Stimulated activated CD8-positive, alpha-beta memory T cell treated with anti-CD3 and anti-CD28 coated beads, Interleukin-15, amount 100 ng/mL, for 4 hours (primary cell): ENCODE results near the gene MGAT1.
"Not testable (repeated sequence)": the region's sequence is repeated elsewhere in the genome, so short reads cannot be mapped to it uniquely, and the experiment has no call there.

ENCODE experiments used
- DNase-seq, 2 donors: peaks; one replicate each; pipeline ENCODE4 v3.0.0-alpha.2; 2020; ENCODE audit warnings: low read depth in 2 of 2

Gene MGAT1

GRCh38 chr5:180785794-180786221 lies 16.8 kb downstream of the MGAT1 start:
- no peak for DNase-seq

DNA sequence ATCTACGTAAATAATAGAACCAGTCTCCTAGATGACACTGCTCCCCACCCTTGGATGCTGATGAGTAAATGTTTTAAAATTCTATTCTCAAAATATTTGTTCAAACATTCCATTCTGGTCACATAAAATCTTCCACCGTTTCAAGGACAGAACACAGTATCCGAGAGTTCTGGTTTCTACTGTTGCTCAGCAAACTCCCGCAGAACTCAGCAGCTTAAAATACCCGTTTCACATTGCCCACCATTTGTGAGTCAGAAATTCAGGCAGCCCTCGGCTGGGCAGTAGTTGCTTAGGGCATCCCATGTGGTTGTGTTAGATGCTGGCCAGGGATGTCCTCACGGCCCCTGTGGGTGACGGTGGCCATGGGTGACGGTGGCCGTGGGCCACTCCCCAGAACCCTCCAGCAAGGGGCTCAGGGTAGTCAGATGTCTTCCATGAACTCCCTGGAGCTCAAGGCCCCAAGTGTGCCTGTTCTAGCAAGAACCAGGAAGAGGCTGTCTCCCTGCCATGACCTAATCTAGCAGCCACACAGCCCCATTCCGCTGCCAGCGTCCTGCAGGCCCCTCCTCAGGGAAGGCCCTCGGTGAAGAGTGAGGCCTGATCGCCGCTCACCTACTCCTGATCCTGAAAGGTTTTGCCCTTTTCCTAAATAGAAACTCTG lies 17.4 kb downstream of the MGAT1 start:
- no peak for DNase-seq

- DNase-seq: peak in 1 of 2 donors; percentile 57
Measured at GRCh38 chr5:180784497-180785097, 18.0 kb downstream of the MGAT1 start.

- no peak for DNase-seq
Measured at GRCh38 chr5:180783340-180784052, 19.1 kb downstream of the MGAT1 start.

GRCh38 chr5:180782748-180783147 lies 19.9 kb downstream of the MGAT1 start:
- DNase-seq: no peak

DNA sequence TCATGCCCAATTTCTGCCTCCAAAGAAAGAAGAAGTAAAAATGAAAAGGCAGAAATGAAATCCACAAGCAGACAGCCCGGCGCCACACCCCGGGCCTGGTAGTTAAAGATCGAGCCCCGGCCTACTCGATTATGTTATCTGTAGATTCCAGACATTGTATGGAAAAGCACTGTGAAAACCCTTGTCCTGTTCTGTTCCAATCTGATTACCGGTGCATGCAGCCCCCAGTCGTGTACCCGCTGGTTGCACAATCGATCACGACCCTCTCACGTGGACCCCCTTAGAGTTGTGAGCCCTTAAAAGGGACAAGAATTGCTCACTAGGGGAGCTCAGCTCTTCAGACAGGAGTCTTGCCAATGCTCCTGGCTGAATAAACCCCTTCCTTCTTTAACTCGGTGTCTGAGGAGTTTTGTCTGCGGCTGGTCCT lies 20.7 kb downstream of the MGAT1 start:
- not testable (repeated sequence) for DNase-seq

DNA sequence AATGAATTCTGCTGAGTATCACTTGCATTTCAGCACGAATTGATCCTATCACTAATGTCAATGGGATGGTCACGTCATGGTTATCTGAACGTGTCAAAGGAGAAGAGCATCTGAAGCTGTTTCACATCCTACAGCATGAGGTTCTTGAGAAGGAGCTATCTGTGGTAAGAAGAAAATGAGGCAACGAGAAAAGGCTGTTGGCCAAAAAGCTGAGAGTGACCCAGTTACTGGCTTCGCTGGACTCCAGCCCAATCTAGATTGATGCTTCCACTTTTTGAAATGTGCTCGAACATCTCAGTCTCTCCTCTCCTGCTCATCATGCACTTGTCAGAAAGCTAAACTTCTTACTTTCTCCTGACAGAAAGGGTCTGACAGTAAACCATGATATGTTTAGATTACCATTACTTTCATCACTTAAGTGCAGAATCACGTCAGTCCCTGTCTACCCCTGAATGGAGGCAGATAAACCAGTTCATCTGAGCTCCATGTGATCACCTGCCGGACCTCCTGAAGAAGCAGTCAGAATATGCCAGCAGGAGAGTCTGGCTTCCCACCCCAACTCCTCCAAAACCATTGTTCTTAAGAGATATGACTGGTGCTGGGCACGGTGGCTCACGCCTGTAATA lies 22.5 kb downstream of the MGAT1 start:
- no peak for DNase-seq

- DNase-seq: no peak
Measured at GRCh38 chr5:180777475-180777874, 25.1 kb downstream of the MGAT1 start.

DNA sequence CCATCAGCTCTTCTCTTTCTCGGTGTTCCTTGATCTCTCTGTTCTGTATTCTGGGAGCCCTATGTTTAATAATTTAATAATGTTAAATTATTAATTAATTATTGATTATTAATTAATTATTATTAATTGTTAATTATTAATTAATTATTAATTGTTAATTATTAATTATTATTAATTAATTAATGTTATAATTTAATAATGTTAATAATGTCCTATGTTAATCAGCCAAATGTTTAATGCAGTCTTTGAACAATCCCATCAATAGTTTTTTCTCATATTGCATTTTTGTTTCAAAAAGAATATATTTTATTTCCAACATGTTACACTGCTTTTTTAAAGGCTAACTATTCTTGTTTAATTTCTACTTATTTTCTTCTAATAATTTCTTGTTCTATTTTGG lies 26.2 kb downstream of the MGAT1 start:
- no peak for DNase-seq

GRCh38 chr5:180775624-180776023 lies 27.0 kb downstream of the MGAT1 start:
- no peak for DNase-seq

- DNase-seq: no peak
Measured at GRCh38 chr5:180771839-180772238, 30.8 kb downstream of the MGAT1 start.

GRCh38 chr5:180769821-180770220 lies 32.8 kb downstream of the MGAT1 start:
- DNase-seq: no peak

DNA sequence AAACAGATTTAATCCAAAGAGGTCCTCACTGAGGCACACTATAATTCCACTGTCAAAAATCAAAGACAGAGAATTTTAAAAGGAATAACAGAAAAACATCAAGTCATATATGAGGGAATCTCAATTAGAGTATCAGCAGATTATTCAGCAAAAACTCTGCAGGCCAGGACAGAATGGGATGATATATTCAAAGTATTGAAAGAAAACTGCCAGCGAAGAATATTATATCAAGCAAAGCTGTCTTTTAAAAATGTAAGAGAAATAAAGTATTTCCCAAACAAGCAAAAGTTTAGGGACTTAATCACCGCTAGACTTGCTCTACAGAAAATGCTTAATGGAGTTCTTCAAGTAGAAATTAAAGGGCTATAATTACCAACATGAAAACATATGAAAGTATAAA lies 47.0 kb downstream of the MGAT1 start:
- DNase-seq: no peak

DNA sequence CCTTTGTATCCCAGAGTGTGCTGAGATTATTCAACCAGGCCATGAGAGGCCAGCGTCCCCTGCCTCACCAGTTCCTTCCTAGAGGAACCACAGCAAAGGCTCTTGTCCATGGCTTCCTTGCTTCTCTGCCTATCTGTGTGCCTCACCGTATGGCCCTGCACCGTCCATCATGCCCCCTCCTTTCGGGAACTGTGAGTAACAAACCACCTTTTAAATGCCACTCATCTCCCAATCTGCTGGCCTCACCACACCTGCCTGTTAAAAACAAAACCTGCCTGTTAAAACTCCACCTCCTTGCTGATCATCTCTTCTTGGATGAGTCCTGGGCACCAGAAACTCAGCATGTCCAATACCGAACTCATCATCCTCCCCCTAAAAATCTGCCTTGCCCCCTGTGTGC lies 58.4 kb downstream of the MGAT1 start:
- no peak for DNase-seq

- no peak for DNase-seq
Measured at GRCh38 chr5:180742727-180743126, 59.9 kb downstream of the MGAT1 start.

DNA sequence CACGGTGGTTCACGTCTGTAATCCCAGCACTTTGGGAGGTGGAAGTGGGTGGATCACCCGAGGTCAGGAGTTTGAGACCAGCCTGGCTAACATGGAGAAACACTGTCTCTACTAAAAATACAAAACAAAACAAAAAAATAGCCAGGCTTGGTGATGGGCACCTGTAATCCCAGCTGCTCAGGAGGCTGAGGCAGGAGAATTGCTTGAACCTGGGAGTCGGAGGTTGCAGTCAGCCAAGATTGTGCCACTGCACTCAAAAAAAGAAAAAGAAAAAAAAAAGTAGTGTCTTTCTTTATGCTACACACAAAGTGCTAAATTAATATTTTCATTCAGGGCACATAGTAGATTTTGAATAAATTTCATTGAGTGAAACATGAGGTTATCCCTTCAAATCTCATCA lies 61.7 kb downstream of the MGAT1 start:
- not testable (repeated sequence) for DNase-seq

GRCh38 chr5:180739958-180740357 lies 62.6 kb downstream of the MGAT1 start, which contains the start of gene OR2Y1:
Gene OR2Y1 (minus strand): TSS chr5:180740058. CDS start chr5:180740058, 0 bp downstream.
- DNase-seq: no peak

GRCh38 chr5:180739271-180739670 lies 63.3 kb downstream of the MGAT1 start:
- DNase-seq: no peak

GRCh38 chr5:180736536-180736935 lies 66.1 kb downstream of the MGAT1 start:
- no peak for DNase-seq
